Erythroblast (primary cell): ENCODE measurements around the gene P2RX2.

Experiments used
- GATA1 ChIP-seq: IDR thresholded peaks from 2 replicates; pipeline ENCODE4 v1.6.1; 2011; ENCODE audit warnings: low read depth, mild to moderate bottlenecking, control low read depth, low read length, moderate library complexity
- POLR2A ChIP-seq: IDR thresholded peaks from 2 replicates; pipeline ENCODE4 v1.6.1; 2011; ENCODE audit warnings: mild to moderate bottlenecking, low read length

GRCh38 chr12:132619386-132620112 lies 973 bp downstream of the P2RX2 start:
- TF ChIP-seq POLR2A (no peak), GATA1 (no peak)
